Measurements from ENCODE around the gene LLGL2. TPM values are rescaled to one million over a fixed set of nuclear protein-coding genes. Genes with fewer than 3 reads are reported as not detected.

LLGL2 gene
- total RNA-seq, 2 experiments from 2014 or later, result 15.6 to 17.1 TPM

GRCh38 chr17:75535119-75535537 lies 9.6 kb downstream of the LLGL2 start:
- Mint-ChIP-seq H3K4me3 (peak overlapping the region; percentile 40), H3K9me3 (no peaks in the 10 kb centered on the region), H3K27me3 (no peaks in the 10 kb centered on the region), H3K4me1 (ENCODE audit: low read depth) (peaks cover 24% of the 10 kb centered on the region), H3K27ac (peak overlapping the region; percentile 66), H3K36me3 (no peaks in the 10 kb centered on the region)
- peak; percentile 85 for DNase-seq
- POLR2A ChIA-PET, result interaction anchor here (1.0 to 1.8 kb wide), 4 partner anchors 10 to 79 kb away, joined by 3 to 6 read pairs (median 4); partner anchors contain the start of genes LLGL2, TMEM94 and TSEN54
- intact Hi-C loops (cut with micrococcal nuclease), result no loop called here
- CTCF ChIA-PET, result interaction anchor here (0.5 to 3.5 kb wide), 10 partner anchors 10 to 574 kb away, joined by 3 to 11 read pairs (median 3); partner anchors contain the start of genes LLGL2, SMIM5, TMEM94 and TSEN54

GRCh38 chr17:75535871-75536270 lies 10.4 kb downstream of the LLGL2 start:
- H3K36me3 Mint-ChIP-seq, result no peaks in the 10 kb centered on the region
- no peaks in the 10 kb centered on the region for H3K27me3 Mint-ChIP-seq
- intact Hi-C loops (cut with micrococcal nuclease), result no loop called here
- CTCF ChIA-PET, result interaction anchor here (0.5 to 3.5 kb wide), 4 partner anchors 10 to 575 kb away, joined by 3 to 11 read pairs (median 5); partner anchors contain the start of genes LLGL2 and TSEN54
- no peak overlapping the region for H3K4me3 Mint-ChIP-seq
- POLR2A ChIA-PET, result interaction anchor here (1.6 to 1.8 kb wide), 2 partner anchors 11 to 19 kb away, joined by 5 to 6 read pairs; partner anchors contain the start of genes LLGL2 and TSEN54
- peak overlapping the region; percentile 66 for H3K27ac Mint-ChIP-seq
- H3K9me3 Mint-ChIP-seq, result no peaks in the 10 kb centered on the region
- H3K4me1 Mint-ChIP-seq (ENCODE audit: low read depth), result peaks cover 24% of the 10 kb centered on the region
- DNase-seq, result no peak

- Mint-ChIP-seq H3K4me3 (no peak overlapping the region), H3K27me3 (no peaks in the 10 kb centered on the region), H3K4me1 (ENCODE audit: low read depth) (peaks cover 24% of the 10 kb centered on the region), H3K27ac (no peak overlapping the region), H3K36me3 (no peaks in the 10 kb centered on the region), H3K9me3 (no peaks in the 10 kb centered on the region)
- DNase-seq, result no peak
- POLR2A ChIA-PET, result no interaction called here
- CTCF ChIA-PET, result interaction anchor here (1.9 to 3.5 kb wide), 2 partner anchors 11 to 20 kb away, joined by 7 to 11 read pairs; partner anchors contain the start of genes LLGL2 and TSEN54
- intact Hi-C loops (cut with micrococcal nuclease), result no loop called here
Measured at GRCh38 chr17:75536366-75536765, 10.9 kb downstream of the LLGL2 start.

GRCh38 chr17:75539967-75540729 lies 14.7 kb downstream of the LLGL2 start:
- H3K36me3 Mint-ChIP-seq, result peaks cover 1% of the 10 kb centered on the region
- H3K9me3 Mint-ChIP-seq, result no peaks in the 10 kb centered on the region
- no peak overlapping the region for H3K27ac Mint-ChIP-seq
- ChIA-PET POLR2A (no interaction called here), CTCF (interaction anchor here (0.6 to 1.5 kb wide), 2 partner anchors 93 to 250 kb away, joined by 4 to 6 read pairs; partner anchors contain the start of gene SMIM5)
- peaks cover 12% of the 10 kb centered on the region for H3K4me1 Mint-ChIP-seq (ENCODE audit: low read depth)
- H3K27me3 Mint-ChIP-seq, result no peaks in the 10 kb centered on the region
- no peak for DNase-seq
- intact Hi-C loops (cut with micrococcal nuclease), result no loop called here
- no peak overlapping the region for H3K4me3 Mint-ChIP-seq

GRCh38 chr17:75540923-75541503 lies 15.5 kb downstream of the LLGL2 start:
- H3K27ac Mint-ChIP-seq, result no peak overlapping the region
- peaks cover 3% of the 10 kb centered on the region for H3K4me1 Mint-ChIP-seq (ENCODE audit: low read depth)
- ChIA-PET CTCF (no interaction called here), POLR2A (no interaction called here)
- H3K4me3 Mint-ChIP-seq, result no peak overlapping the region
- H3K27me3 Mint-ChIP-seq, result no peaks in the 10 kb centered on the region
- H3K9me3 Mint-ChIP-seq, result no peaks in the 10 kb centered on the region
- intact Hi-C loops (cut with micrococcal nuclease), result no loop called here
- no peak for DNase-seq
- peaks cover 1% of the 10 kb centered on the region for H3K36me3 Mint-ChIP-seq

- POLR2A ChIA-PET, result no interaction called here
- no peaks in the 10 kb centered on the region for H3K9me3 Mint-ChIP-seq
Measured at GRCh38 chr17:75542229-75542628, 16.7 kb downstream of the LLGL2 start.

GRCh38 chr17:75542728-75543336 lies 17.3 kb downstream of the LLGL2 start:
- intact Hi-C loops (cut with micrococcal nuclease), result no loop called here

More at GRCh38 chr17:75542229-75542628, 16.7 kb downstream of the LLGL2 start:
- Mint-ChIP-seq H3K36me3 (peaks cover 1% of the 10 kb centered on the region), H3K4me3 (no peak overlapping the region), H3K27ac (no peak overlapping the region), H3K27me3 (no peaks in the 10 kb centered on the region), H3K4me1 (ENCODE audit: low read depth) (no peaks in the 10 kb centered on the region)
- intact Hi-C loops (cut with micrococcal nuclease), result no loop called here
- CTCF ChIA-PET, result no interaction called here
- DNase-seq, result no peak

GRCh38 chr17:75544250-75544649 lies 18.8 kb downstream of the LLGL2 start:
- H3K27me3 Mint-ChIP-seq, result no peaks in the 10 kb centered on the region
- ChIA-PET POLR2A (no interaction called here), CTCF (interaction anchor here (0.7 kb wide), 1 partner anchor 195 kb away, joined by 3 read pairs; no protein-coding TSS in a partner anchor)
- H3K27ac Mint-ChIP-seq, result no peak overlapping the region
- DNase-seq, result no peak
- intact Hi-C loops (cut with micrococcal nuclease), result no loop called here
- peaks cover 1% of the 10 kb centered on the region for H3K36me3 Mint-ChIP-seq
- no peak overlapping the region for H3K4me3 Mint-ChIP-seq
- no peaks in the 10 kb centered on the region for H3K4me1 Mint-ChIP-seq (ENCODE audit: low read depth)
- no peaks in the 10 kb centered on the region for H3K9me3 Mint-ChIP-seq

More at GRCh38 chr17:75542728-75543336, 17.3 kb downstream of the LLGL2 start:
- no peaks in the 10 kb centered on the region for H3K9me3 Mint-ChIP-seq
- no peak overlapping the region for H3K27ac Mint-ChIP-seq
- ChIA-PET POLR2A (no interaction called here), CTCF (interaction anchor here (1.0 kb wide), 1 partner anchor 90 kb away, joined by 3 read pairs; the partner anchor contains the start of gene SMIM5)
- H3K4me1 Mint-ChIP-seq (ENCODE audit: low read depth), result no peaks in the 10 kb centered on the region
- no peak overlapping the region for H3K4me3 Mint-ChIP-seq
- DNase-seq, result no peak
- H3K36me3 Mint-ChIP-seq, result peaks cover 1% of the 10 kb centered on the region
- no peaks in the 10 kb centered on the region for H3K27me3 Mint-ChIP-seq

- POLR2A ChIA-PET, result no interaction called here
Measured at GRCh38 chr17:75546181-75546580, 20.7 kb downstream of the LLGL2 start.

GRCh38 chr17:75547091-75547490 lies 21.6 kb downstream of the LLGL2 start:
- no peaks in the 10 kb centered on the region for H3K9me3 Mint-ChIP-seq
- DNase-seq, result no peak
- H3K4me1 Mint-ChIP-seq (ENCODE audit: low read depth), result no peaks in the 10 kb centered on the region
- no peaks in the 10 kb centered on the region for H3K27me3 Mint-ChIP-seq
- ChIA-PET CTCF (interaction anchor here (1.4 kb wide), 1 partner anchor 54 kb away, joined by 3 read pairs; no protein-coding TSS in a partner anchor), POLR2A (no interaction called here)
- intact Hi-C loops (cut with micrococcal nuclease), result no loop called here
- H3K27ac Mint-ChIP-seq, result no peak overlapping the region
- H3K36me3 Mint-ChIP-seq, result peaks cover 1% of the 10 kb centered on the region
- H3K4me3 Mint-ChIP-seq, result no peak overlapping the region

More at GRCh38 chr17:75546181-75546580, 20.7 kb downstream of the LLGL2 start:
- intact Hi-C loops (cut with micrococcal nuclease), result no loop called here
- CTCF ChIA-PET, result no interaction called here
- Mint-ChIP-seq H3K27me3 (no peaks in the 10 kb centered on the region), H3K9me3 (no peaks in the 10 kb centered on the region), H3K27ac (no peak overlapping the region), H3K4me3 (no peak overlapping the region), H3K4me1 (ENCODE audit: low read depth) (no peaks in the 10 kb centered on the region), H3K36me3 (peaks cover 1% of the 10 kb centered on the region)
- no peak for DNase-seq

GRCh38 chr17:75548813-75549212 lies 23.3 kb downstream of the LLGL2 start:
- no peaks in the 10 kb centered on the region for H3K9me3 Mint-ChIP-seq
- CTCF ChIA-PET, result no interaction called here
- DNase-seq, result no peak
- H3K4me3 Mint-ChIP-seq, result no peak overlapping the region
- POLR2A ChIA-PET, result no interaction called here
- intact Hi-C loops (cut with micrococcal nuclease), result no loop called here
- H3K27me3 Mint-ChIP-seq, result no peaks in the 10 kb centered on the region
- no peaks in the 10 kb centered on the region for H3K4me1 Mint-ChIP-seq (ENCODE audit: low read depth)
- no peak overlapping the region for H3K27ac Mint-ChIP-seq
- no peaks in the 10 kb centered on the region for H3K36me3 Mint-ChIP-seq

Measured in activated CD4-positive, alpha-beta memory T cell treated with anti-CD3 and anti-CD28 coated beads for 36 hours (primary cell).